Stimulated activated CD4-positive, alpha-beta T cell treated with anti-CD3 and anti-CD28 coated beads, Interleukin-2, amount 100 ng/mL, for 24 hours (primary cell): ENCODE data around the gene DGUOK.
"Not testable (repeated sequence)": the region's sequence is repeated elsewhere in the genome, so short reads cannot be mapped to it uniquely, and the experiment has no call there.

Experiments used
- DNase-seq, 2 donors: peaks; one replicate each; pipeline ENCODE4 v3.0.0-alpha.2; 2020

The DGUOK gene

DNA sequence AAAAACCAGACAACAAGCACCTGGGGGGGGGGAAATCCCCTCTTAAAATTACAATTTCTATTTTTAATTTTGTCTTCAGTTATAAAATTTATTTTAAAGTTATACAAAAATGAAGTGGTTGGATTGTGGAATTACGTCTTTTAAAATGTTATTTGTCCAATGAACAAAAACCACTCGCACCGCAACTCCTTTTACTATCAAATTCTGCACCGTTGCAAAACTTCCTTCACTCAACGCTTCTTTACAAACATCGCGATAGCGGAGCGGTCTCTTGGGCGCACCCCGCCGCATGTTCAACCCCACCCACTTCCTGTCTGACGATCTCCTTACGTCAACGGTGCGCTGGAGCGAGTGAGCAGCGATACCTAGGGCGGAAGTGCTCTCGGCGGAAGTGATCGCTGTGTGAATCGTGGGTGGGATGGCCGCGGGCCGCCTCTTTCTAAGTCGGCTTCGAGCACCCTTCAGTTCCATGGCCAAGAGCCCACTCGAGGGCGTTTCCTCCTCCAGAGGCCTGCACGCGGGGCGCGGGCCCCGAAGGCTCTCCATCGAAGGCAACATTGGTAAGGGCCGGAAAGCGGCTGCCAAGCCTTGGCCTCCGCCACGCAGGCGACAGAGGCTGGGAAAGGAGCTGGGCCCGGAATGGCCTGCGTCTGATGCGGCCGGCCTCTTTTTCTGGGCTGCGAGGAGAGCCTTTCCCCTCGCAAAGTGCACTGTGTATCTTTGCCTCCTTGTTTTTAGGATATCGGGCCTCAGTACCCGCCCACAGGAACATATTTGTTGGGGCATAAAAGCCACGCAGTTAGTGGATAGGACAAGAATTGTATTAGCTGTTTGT, at the start of gene DGUOK:
DGUOK (plus strand) TSS at position 388 of the 835 bp plus-strand sequence; CDS start at position 419, 31 bp downstream.
- peak; percentile 95 to 96 for DNase-seq

DNA sequence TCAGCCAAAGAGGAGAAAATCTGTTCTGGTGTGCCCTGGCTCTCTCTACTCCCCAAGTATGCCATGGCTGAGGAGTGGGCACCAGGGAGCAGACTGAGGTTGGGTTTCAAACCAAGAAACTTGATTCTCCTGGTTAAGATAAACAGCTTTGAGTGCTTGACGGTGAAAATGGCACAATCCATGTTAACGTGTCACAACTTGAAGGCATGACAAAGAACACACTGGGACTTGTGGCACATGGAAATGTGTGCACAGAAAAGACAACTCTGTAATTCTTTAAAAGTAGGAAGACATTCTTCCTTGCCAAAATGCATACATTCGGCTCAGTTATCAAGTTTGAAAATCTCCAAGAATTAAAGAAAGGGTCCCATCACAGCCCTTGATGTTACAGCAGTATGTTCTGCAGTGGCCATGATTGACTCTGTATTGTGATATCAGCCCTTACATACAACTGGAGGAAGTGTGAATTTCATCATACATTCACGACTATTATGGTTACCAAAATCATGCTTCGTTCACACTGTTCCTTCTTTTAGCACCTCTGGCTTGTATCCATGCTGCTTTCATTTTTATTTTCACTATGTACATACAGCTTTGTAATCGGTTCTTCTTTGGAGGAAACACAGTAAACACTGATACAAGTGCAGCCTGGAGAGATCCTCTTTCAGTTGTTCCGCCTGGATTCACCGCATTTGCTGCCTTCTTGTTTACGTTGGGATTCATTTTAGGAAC, 49.4 kb upstream of the DGUOK start:
- no peak for DNase-seq

DNA sequence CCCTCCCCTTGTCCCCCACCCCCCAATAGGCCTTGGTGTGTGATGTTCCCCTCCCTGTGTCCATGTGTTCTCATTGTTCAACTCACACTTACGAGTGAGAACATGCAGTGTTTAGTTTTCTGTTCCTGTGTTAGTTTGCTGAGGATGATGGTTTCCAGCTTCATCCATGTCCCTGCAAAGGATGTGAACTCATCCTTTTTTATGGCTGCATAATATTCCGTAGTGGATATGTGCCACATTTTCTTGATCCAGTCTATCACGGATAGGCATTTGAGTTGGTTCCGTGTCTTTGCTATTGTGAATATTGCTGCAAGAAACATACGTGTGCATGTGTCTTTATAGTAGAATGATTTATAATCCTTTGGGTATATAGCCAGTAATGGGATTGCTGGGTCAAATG, 48.7 kb upstream of the DGUOK start:
- DNase-seq = not testable (repeated sequence)

DNA sequence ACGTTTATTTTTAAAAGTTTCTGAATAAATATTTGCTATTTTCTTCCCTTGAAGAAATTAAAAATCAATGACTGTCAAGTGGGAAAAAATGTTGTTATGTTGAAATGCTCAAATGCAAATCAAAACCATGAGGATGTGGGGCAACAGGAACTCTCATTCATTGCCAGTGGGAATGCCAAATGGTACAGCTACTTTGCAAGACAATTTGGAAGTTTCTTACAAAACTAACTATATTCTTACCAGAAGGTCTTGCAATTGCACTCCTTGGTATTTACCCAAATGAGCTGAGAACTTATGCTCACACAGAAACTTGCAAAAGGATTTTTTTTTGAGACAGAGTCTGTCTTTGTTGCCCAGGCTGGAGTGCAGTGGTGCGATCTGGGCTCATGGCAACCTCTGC, 41.3 kb upstream of the DGUOK start:
- DNase-seq = no peak

DNA sequence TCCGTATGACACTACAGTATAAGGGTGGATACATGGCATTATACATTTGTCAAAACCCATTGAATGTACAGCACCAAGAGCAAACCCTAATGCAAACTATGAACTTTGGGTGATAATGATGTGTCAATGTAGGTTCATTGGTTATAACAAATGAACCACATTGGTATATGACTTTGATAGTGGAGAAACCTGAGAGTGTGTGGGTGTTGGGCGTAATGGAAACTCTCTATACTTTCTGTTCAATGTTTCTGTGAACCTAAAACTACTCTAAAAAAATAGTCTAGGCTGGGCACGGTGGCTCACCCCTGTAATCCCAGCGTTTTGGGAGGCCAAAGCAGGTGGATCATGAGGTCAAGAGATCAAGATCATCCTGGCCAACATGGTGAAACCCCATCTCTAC, 40.3 kb upstream of the DGUOK start:
- DNase-seq = peak; percentile 58 to 60

DNA sequence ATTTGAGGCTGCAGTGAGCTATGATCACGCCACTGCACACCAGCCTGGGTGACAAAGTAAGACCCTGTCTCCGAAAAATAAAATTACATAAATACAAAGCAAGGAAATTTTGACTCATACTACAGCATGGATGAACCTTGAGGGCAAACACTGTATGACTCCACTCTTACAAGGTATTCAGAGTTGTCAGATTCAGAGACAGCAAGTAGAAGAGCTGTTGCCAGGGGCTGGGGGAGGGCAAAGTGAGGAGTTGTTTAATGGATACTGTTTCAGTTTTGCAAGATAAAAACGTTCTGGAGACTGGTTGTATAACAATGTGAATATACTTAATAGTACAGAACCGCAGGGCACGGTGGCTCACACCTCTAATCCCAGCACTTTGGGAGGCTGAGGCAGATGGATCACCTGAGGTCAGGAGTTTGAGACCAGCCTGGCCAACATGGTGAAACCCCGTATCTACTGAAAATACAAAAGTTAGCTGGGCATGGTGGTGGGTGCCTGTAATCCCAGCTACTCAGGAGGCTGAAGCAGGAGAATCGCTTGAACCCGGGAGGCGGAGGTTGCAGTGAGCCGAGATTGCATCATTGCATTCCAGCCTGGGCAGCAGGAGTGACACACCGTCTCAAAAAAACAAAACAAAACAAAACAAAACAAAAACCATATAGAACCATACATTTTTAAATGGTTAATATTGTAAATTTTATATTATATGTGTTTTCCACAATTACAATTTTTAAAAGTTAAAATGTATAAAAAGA, 38.9 kb upstream of the DGUOK start:
- DNase-seq = peak in 1 of 2 donors; percentile 9

DNA sequence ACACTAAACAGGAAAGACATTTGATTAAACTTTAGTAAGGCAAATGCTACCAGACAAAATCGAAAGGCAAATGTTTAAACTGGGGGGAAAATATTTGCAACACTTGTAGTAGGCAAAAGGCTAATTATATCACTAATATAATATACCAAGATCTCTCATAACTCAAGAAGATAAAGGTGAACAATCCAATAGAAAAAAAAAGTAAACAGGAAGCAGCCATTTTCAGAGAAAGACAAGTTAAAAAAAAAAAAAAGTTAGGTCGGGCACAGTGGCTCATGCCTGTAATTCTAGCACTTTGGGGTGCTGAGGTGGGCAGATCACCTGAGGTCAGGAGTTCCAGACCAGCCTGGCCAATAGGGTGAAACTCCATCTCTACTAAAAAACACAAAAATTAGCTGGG, 38.3 kb upstream of the DGUOK start:
- no peak for DNase-seq

DNA sequence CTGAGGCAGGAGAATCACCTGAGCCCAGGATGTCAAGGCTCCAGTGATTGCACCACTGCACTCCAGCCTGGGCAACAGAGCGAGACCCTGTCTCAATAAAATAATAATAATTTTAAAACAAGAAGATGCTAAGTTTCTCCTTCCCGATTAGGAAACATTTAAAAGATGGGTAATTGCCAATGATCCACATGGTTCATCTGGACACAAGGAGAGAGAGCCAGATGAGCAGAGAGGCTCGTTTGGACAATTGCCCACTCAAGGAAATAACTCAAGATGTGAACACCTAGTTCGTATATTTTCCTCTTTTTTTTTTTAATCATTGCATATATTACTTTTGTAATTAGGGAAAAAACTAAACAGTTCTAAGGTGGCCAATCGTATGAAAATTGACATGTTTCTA, 37.5 kb upstream of the DGUOK start:
- no peak for DNase-seq

DNA sequence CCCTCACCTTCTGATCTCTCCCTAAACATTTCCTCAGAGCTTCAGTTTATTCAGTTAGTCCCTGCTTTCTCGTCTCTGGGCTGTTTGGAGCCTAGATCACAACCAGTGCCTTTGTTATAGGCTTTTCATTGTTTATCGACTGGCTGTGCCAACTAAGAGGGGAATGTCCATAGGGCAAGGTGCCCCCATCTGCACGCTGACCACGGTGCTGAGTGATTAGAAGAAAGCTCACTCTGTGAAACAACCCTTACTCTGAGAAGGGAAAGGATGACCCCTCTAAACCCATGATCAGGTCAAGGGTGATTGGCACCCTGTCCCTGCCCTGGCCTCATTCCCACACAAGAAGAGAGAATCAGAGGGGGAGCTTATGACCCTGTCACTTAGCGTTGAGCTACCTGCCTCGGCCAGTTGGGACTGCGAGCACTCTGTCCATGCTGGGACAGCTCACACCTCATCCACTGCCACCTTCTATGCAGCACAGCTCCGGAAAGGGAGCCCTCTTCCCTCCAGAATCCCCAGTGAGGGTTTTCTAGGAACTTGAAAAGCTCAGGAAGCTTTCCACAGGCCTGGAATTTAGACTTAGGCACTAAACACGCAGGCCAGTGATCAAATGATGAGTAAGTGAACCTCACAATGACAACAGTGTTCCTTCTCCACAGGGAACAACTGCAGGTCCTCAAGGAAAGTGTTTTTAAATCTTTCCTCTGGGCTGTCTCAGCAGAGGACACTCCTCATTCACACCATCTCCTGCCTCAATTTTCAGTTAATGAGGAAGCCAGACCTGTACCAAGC, 36.2 kb upstream of the DGUOK start:
- DNase-seq = no peak

DNA sequence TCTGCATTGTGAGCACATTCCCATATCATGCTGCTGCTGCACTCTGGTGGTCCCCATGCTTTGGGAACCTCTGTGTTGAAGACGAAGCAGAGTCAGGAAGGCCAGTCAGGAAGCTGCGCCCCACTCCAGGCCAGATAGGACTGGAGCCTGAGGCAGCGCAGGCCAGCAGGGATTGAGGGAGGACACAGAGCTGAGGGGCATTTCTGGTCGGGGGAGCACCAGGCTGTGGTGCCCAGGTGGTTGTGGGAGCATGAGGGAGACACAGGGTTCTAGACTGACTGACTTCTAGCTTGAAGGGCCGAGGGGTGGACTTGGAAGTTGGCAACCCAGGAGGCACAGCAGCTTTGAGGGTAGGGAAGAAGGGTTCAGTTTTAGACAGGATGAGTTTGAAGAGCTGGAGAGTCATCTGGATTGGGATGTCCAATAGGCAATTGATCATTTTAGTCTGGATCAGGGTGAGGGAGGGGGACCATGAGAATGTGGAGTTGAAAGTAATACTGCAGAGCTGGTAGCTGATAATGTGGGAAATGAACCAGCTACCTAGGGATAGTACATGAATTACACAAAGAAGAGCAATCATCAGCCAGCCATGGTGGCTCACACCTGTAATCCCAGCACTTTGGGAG, 35.3 kb upstream of the DGUOK start:
- no peak for DNase-seq

DNA sequence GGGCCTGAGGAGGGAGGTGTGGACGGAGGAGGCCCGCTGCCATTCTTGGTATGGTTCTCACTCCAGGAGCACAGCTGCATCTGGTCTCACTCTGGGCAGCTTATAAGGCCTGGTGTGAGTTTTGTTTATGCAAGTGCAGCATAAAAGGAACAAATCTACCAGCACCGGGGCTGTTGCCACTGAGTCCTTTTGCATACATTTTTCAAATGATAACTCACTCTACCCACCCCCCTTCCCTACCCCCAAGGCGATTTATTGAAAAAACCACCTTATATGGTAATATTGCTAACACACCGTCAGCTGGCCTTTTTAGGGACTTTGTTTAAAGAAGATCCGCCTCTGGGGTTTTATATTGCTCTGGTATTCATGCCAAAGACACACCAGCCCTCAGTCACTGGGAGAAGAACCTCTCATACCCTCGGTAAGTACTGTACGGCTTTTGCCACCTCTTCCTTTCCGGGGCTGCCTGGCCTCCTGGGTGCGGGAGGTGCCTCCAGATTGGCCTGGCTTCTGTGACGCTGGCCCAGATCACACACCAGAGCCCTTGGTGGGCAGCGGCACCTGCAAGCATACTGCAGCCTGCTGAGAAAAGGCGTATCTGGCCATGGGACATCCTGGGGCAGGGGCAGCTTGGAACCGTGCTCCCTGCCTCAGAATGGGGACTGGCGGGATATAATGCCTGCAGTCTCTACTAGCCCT, 33.9 kb upstream of the DGUOK start, which contains the start of gene ACTG2:
ACTG2 (plus strand) TSS at position 378 of the 699 bp plus-strand sequence. CDS start 8,304 bp downstream, outside the sequence.
- no peak for DNase-seq

DNA sequence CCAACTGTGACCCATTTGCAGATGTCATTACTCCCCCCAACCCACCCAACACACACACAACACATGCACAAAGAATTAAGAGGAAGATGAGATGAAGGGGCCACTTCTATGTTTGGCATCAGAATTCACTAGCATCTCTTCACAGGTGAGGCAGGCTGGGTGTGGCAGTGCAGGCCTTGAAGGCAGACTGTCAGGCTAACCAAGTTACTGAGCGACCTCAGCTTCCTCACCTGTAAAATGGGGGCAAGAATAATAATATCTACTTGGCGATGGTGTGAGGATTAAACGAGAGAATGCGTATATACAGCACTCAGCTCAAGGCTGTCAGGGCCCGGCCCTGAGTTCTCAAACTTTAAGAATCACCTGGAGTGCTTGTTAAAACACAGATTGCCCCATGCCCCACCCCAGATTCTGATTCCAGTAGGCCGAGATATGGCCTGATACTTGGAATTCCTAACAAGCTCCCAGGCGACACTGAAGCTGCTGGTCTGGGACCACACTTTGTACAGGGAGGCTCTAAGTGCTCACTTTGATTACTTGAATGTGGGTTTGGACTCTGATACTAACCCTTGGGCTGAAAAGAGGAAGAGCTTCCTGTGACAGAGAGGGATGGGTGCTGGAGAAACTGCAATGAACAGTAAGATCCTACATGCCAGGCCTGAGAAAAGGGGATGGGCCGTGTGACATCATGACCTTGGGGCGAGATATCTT, 32.8 kb upstream of the DGUOK start:
- DNase-seq = no peak

DNA sequence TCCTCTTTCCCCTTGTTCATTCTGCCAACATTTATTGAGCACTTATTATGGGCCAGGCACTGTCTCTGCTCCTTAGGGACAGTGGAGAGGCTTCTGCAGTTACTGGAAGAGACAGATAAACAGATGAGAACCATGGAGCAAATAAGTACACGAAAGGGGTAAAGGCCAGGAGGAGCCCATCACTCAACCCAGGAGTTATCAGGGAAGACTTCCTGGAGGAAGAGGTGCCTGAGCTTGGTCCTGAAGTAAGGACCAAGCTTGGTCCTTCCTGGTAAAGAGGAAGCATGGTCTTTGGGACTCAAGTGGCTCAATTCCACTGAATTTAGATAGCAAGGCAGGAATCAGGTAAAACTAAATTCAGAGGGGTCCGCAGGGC, 32.2 kb upstream of the DGUOK start:
- no peak for DNase-seq

DNA sequence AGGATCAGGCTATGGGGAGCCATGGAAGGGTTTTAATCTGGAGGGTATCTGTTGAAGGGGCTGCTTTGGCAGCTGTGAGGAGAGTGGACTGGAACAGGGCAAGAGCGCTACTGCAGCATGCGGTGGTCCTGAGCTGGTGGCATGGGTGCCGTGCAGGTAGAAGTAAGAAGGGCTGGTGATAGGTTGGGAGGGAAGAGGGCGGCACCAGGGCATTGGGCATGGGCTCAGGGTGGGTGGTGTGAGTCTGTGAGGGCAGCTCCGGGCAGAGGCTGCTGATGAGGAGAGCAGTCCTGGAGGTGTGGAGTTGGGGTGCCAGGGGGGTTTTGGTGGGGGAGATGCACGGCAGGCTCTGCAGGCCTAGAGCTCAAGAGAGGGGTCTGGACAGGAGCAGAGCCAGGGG, 31.8 kb upstream of the DGUOK start:
- DNase-seq = no peak

DNA sequence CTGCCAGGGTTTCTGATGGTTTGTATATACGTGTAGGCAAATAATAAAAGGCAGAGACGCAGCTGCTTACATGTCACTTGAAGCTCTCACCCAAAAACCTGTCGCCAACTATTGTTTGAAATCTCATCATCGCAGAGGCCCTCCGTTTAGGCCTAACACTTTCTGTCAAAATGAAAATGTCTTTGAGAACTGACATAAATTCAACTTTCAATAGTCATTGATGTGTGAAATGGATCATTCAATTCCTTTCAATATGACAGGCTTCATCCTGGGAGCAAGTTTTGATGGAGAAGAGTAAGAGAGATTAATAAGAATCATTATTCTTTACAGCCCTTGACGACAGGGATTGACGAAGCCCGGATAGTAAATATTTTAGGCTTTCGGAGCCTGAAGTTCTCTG, 31.2 kb upstream of the DGUOK start:
- DNase-seq = no peak

DNA sequence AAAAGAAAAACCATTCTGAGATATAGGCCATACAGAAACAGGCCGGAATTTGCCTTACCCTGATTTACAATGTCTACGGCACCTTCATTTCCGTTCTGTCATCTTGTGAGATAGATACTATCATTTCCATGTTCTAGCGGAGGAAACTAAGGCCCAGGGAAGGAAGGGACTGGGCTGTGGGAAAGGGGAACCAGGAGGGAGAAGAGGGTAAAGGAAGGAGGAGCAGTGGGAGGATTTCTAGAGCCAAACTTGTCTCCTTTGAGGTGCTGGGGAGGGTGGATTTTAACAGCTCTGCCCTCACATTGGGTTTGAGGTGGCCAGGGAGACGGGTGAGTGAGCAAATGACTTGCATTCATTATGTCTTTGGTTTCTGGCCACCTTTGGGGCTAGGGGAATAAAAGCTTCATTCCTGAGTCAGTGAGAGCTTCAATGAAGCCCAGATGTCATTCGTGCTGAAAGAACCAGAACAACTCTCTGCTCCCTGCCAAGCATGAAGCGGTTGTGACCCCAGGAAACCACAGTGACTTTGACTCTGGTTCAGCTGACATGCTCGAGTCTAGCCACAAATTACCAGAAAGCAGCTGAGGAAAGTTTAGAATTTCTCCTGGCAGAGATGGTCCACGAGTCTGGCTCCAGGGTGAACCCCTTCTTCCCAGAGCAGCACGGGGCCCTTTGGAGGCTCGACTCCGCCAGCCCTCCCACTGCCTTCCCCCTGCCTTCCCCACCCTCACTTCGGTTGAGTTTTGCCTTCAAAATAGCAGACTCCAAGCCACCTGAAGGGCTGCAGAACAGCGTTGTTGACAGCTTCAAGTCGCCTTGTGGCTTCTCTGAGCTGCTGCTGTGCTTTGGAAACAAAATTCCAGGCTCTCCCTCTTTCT, 30.1 kb upstream of the DGUOK start:
- peak in 1 of 2 donors; percentile 16 for DNase-seq

DNA sequence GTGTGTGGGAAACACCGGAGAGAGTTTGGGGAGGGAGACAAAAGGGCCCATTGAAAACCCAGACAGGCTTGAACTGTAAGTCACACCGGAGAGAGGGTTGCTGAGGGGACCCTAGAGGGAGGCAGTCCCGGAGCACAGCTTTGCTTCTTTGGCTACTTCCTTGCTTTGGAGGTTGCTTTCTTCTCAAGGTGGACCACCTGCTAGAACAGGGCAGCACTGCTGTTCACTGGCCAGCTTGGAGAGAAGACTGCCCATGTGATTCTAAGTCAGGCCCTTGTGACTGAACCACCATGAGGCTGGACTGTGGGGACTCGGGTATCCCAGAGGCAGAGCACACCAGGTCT, 29.5 kb upstream of the DGUOK start:
- no peak for DNase-seq

DNA sequence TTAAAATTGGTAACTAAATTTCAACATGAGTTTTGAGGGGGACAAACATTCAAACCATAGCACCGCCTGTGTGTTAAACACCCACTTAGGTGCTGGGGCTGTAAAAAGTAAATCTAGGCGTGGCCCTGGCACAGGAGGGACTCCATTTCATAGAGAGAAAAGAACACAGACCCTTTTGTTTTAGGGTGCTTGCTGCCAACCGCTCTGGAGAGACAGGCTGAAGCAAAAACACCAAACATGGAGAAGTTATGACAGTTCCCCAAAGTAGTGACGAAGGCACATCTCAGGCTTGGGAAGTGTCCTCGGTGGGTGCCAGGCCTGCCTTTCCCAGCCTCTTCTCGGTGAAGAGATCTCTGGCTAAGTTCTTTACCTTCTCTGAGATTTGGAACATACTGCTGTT, 28.7 kb upstream of the DGUOK start:
- no peak for DNase-seq

DNA sequence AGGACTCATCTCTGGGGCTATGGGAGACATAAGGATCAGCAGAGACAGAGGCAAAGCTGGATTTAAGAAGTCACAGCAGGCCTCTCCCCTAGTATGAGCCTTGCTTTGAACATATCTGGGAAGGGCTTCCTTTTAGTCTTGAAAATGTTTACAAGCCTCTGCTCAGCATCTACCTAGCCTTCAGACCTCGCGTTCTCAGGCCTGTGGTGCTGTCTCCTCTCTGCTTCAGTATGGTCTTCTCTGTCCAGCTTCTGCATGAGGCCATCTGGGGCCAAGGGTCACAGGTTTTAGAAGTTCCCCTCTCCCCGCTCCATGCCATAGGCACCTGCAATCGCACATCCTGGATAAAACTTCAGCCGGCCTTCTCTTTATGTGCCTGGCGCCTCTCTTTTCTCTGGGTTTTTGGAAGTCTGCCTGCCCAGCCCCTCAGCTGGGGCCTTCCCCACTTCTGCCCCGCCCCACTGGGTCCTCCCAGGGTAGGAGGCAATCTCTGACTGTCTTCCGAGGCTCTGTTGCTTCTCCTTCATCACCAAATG, 26.8 kb upstream of the DGUOK start:
- DNase-seq = no peak

DNA sequence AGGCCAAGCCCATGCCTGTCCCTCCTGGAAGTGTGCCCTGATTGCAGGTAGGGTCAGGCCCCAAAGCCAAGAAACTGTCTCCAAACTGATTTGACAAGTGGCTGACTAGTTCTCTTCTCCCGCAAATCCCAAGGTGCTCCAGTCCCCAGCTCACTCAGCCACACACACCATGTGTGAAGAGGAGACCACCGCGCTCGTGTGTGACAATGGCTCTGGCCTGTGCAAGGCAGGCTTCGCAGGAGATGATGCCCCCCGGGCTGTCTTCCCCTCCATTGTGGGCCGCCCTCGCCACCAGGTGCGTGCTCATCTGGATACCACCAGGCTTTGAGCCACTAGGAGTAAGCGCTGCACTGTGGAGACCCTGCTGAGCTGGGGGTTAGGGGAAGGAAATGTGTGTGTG, 25.5 kb upstream of the DGUOK start:
- DNase-seq = no peak
